ENCODE measurements around the gene STT3A.
"Not testable (repeated sequence)": the region's sequence is repeated elsewhere in the genome, so short reads cannot be mapped to it uniquely, and the experiment has no call there.

The STT3A gene

GRCh38 chr11:125570952-125571351 lies 21.7 kb upstream of the STT3A start:
- TF ChIP-seq SUZ12 (IDR thresholded peaks at IDR 0.05; ENCODE audit: extremely low read depth, insufficient read depth, insufficient read length) (no peak), YY1 (IDR thresholded peaks at IDR 0.05; ENCODE audit: insufficient read depth, insufficient read length) (no peak), ZNF274 (IDR thresholded peaks at IDR 0.05; ENCODE audit: low read depth, low read length) (no peak)
- DNase-seq (ENCODE audit: low read depth, low spot score) = no peak
- H3K4me3 ChIP-seq (ENCODE audit: insufficient read length, low read depth) = no peak overlapping the region
- H3K36me3 ChIP-seq (ENCODE audit: insufficient read depth, insufficient read length, low read length) = peaks cover 40% of the 10 kb centered on the region
- peaks cover 7% of the 10 kb centered on the region for H3K4me1 ChIP-seq (ENCODE audit: insufficient read depth, insufficient read length)
- no peaks in the 10 kb centered on the region for H3K27me3 ChIP-seq (ENCODE audit: insufficient read depth, insufficient read length)
- H3K9me3 ChIP-seq (ENCODE audit: insufficient read depth, low read length) = peaks cover 5% of the 10 kb centered on the region; the same call in 1 of the 2 replicates
- no peak overlapping the region for H3K9ac ChIP-seq (ENCODE audit: insufficient read length, low read depth)

GRCh38 chr11:125572916-125573315 lies 19.7 kb upstream of the STT3A start:
- H3K4me3 ChIP-seq (ENCODE audit: insufficient read length, low read depth) = no peak overlapping the region
- H3K9me3 ChIP-seq (ENCODE audit: insufficient read depth, low read length) = no peaks in the 10 kb centered on the region
- no peak for TF ChIP-seq ZNF274 (IDR thresholded peaks at IDR 0.05; ENCODE audit: low read depth, low read length)
- no peak for TF ChIP-seq YY1 (IDR thresholded peaks at IDR 0.05; ENCODE audit: insufficient read depth, insufficient read length)
- no peak for TF ChIP-seq SUZ12 (IDR thresholded peaks at IDR 0.05; ENCODE audit: extremely low read depth, insufficient read depth, insufficient read length)
- peaks cover 59% of the 10 kb centered on the region for H3K36me3 ChIP-seq (ENCODE audit: insufficient read depth, insufficient read length, low read length)
- H3K27me3 ChIP-seq (ENCODE audit: insufficient read depth, insufficient read length) = no peaks in the 10 kb centered on the region
- no peak for DNase-seq (ENCODE audit: low read depth, low spot score)
- H3K9ac ChIP-seq (ENCODE audit: insufficient read length, low read depth) = no peak overlapping the region
- peaks cover 7% of the 10 kb centered on the region for H3K4me1 ChIP-seq (ENCODE audit: insufficient read depth, insufficient read length)

- DNase-seq (ENCODE audit: low read depth, low spot score); H3K27me3 ChIP-seq (ENCODE audit: insufficient read depth, insufficient read length); H3K9me3 ChIP-seq (ENCODE audit: insufficient read depth, low read length); H3K4me1 ChIP-seq (ENCODE audit: insufficient read depth, insufficient read length); H3K9ac ChIP-seq (ENCODE audit: insufficient read length, low read depth); H3K4me3 ChIP-seq (ENCODE audit: insufficient read length, low read depth): not testable (repeated sequence)
- H3K36me3 ChIP-seq (ENCODE audit: insufficient read depth, insufficient read length, low read length) = peaks cover 78% of the 10 kb centered on the region
These were observed 15.5 kb upstream of the STT3A start for GRCh38 chr11:125577181-125577580.

- TF ChIP-seq YY1 (IDR thresholded peaks at IDR 0.05; ENCODE audit: insufficient read depth, insufficient read length) (no peak), ZNF274 (IDR thresholded peaks at IDR 0.05; ENCODE audit: low read depth, low read length) (no peak), SUZ12 (IDR thresholded peaks at IDR 0.05; ENCODE audit: extremely low read depth, insufficient read depth, insufficient read length) (no peak)
- no peaks in the 10 kb centered on the region for H3K4me1 ChIP-seq (ENCODE audit: insufficient read depth, insufficient read length)
- peaks cover 76% of the 10 kb centered on the region for H3K36me3 ChIP-seq (ENCODE audit: insufficient read depth, insufficient read length, low read length)
- no peaks in the 10 kb centered on the region for H3K27me3 ChIP-seq (ENCODE audit: insufficient read depth, insufficient read length)
- no peak for DNase-seq (ENCODE audit: low read depth, low spot score)
- H3K4me3 ChIP-seq (ENCODE audit: insufficient read length, low read depth) = no peak overlapping the region
- H3K9ac ChIP-seq (ENCODE audit: insufficient read length, low read depth) = no peak overlapping the region
- H3K9me3 ChIP-seq (ENCODE audit: insufficient read depth, low read length) = no peaks in the 10 kb centered on the region
These were observed 13.9 kb upstream of the STT3A start for GRCh38 chr11:125578783-125579182.

GRCh38 chr11:125579811-125580210 lies 12.8 kb upstream of the STT3A start:
- DNase-seq (ENCODE audit: low read depth, low spot score) = no peak
- H3K4me3 ChIP-seq (ENCODE audit: insufficient read length, low read depth) = no peak overlapping the region
- TF ChIP-seq ZNF274 (IDR thresholded peaks at IDR 0.05; ENCODE audit: low read depth, low read length) (no peak), YY1 (IDR thresholded peaks at IDR 0.05; ENCODE audit: insufficient read depth, insufficient read length) (no peak), SUZ12 (IDR thresholded peaks at IDR 0.05; ENCODE audit: extremely low read depth, insufficient read depth, insufficient read length) (no peak)
- no peaks in the 10 kb centered on the region for H3K9me3 ChIP-seq (ENCODE audit: insufficient read depth, low read length)
- H3K27me3 ChIP-seq (ENCODE audit: insufficient read depth, insufficient read length) = no peaks in the 10 kb centered on the region
- no peak overlapping the region for H3K9ac ChIP-seq (ENCODE audit: insufficient read length, low read depth)
- no peaks in the 10 kb centered on the region for H3K4me1 ChIP-seq (ENCODE audit: insufficient read depth, insufficient read length)
- H3K36me3 ChIP-seq (ENCODE audit: insufficient read depth, insufficient read length, low read length) = peaks cover 75% of the 10 kb centered on the region

- Histone ChIP-seq H3K9me3 (ENCODE audit: insufficient read depth, low read length) (no peaks in the 10 kb centered on the region), H3K4me3 (ENCODE audit: insufficient read length, low read depth) (no peak overlapping the region), H3K27me3 (ENCODE audit: insufficient read depth, insufficient read length) (no peaks in the 10 kb centered on the region), H3K4me1 (ENCODE audit: insufficient read depth, insufficient read length) (no peaks in the 10 kb centered on the region), H3K9ac (ENCODE audit: insufficient read length, low read depth) (no peak overlapping the region), H3K36me3 (ENCODE audit: insufficient read depth, insufficient read length, low read length) (peaks cover 42% of the 10 kb centered on the region)
- no peak for DNase-seq (ENCODE audit: low read depth, low spot score)
- TF ChIP-seq SUZ12 (IDR thresholded peaks at IDR 0.05; ENCODE audit: extremely low read depth, insufficient read depth, insufficient read length) (no peak), ZNF274 (IDR thresholded peaks at IDR 0.05; ENCODE audit: low read depth, low read length) (no peak), YY1 (IDR thresholded peaks at IDR 0.05; ENCODE audit: insufficient read depth, insufficient read length) (no peak)
These were observed 9.2 kb upstream of the STT3A start for GRCh38 chr11:125583496-125583895.

GRCh38 chr11:125585487-125585886 lies 7.2 kb upstream of the STT3A start:
- no peak for DNase-seq (ENCODE audit: low read depth, low spot score)
- no peak overlapping the region for H3K9ac ChIP-seq (ENCODE audit: insufficient read length, low read depth)
- no peaks in the 10 kb centered on the region for H3K9me3 ChIP-seq (ENCODE audit: insufficient read depth, low read length)
- no peak overlapping the region for H3K4me3 ChIP-seq (ENCODE audit: insufficient read length, low read depth)
- no peaks in the 10 kb centered on the region for H3K27me3 ChIP-seq (ENCODE audit: insufficient read depth, insufficient read length)
- peaks cover 28% of the 10 kb centered on the region for H3K36me3 ChIP-seq (ENCODE audit: insufficient read depth, insufficient read length, low read length)
- TF ChIP-seq SUZ12 (IDR thresholded peaks at IDR 0.05; ENCODE audit: extremely low read depth, insufficient read depth, insufficient read length) (no peak), YY1 (IDR thresholded peaks at IDR 0.05; ENCODE audit: insufficient read depth, insufficient read length) (no peak), ZNF274 (IDR thresholded peaks at IDR 0.05; ENCODE audit: low read depth, low read length) (no peak)
- H3K4me1 ChIP-seq (ENCODE audit: insufficient read depth, insufficient read length) = no peaks in the 10 kb centered on the region

GRCh38 chr11:125586623-125587022 lies 6.0 kb upstream of the STT3A start:
- H3K4me3 ChIP-seq (ENCODE audit: insufficient read length, low read depth) = no peak overlapping the region
- peaks cover 24% of the 10 kb centered on the region for H3K36me3 ChIP-seq (ENCODE audit: insufficient read depth, insufficient read length, low read length)
- H3K27me3 ChIP-seq (ENCODE audit: insufficient read depth, insufficient read length) = no peaks in the 10 kb centered on the region
- TF ChIP-seq ZNF274 (IDR thresholded peaks at IDR 0.05; ENCODE audit: low read depth, low read length) (no peak), SUZ12 (IDR thresholded peaks at IDR 0.05; ENCODE audit: extremely low read depth, insufficient read depth, insufficient read length) (no peak)
- H3K9me3 ChIP-seq (ENCODE audit: insufficient read depth, low read length) = no peaks in the 10 kb centered on the region
- H3K4me1 ChIP-seq (ENCODE audit: insufficient read depth, insufficient read length) = no peaks in the 10 kb centered on the region
- H3K9ac ChIP-seq (ENCODE audit: insufficient read length, low read depth) = no peak overlapping the region
- no peak for DNase-seq (ENCODE audit: low read depth, low spot score)

Measured in NT2/D1 (cell line).